ENCODE data around the gene CCR2. TPM values are rescaled to one million over a fixed set of nuclear protein-coding genes. Genes with fewer than 3 reads are reported as not detected.

CCR2 gene
- total and polyA plus RNA-seq, 2 experiments from 2014 or later = not detected

GRCh38 chr3:46406788-46407611, 53.1 kb downstream of the CCR2 start, which contains the start of the genes CCR5AS and CCRL2:
Gene CCR5AS, minus strand, starts transcription at chr3:46407066.
Gene CCRL2, plus strand, starts transcription at chr3:46407259. Its CDS starts 821 bp downstream, at chr3:46408080.
- Histone ChIP-seq H3K27me3 (ENCODE audit: insufficient read depth) (no peaks in the 10 kb centered on the region), H2AFZ (no peak within 1 kb of the TSS), H3K9me2 (ENCODE audit: insufficient read depth) (no peaks in the 10 kb centered on the region), H3K4me1 (ENCODE audit: insufficient read depth) (no peaks in the 10 kb centered on the region), H3K79me2 (replicated peaks; ENCODE audit: insufficient read depth) (no peaks in the 10 kb centered on the region), H4K20me1 (replicated peaks; ENCODE audit: insufficient read depth) (no peaks in the 10 kb centered on the region), H3K27ac (ENCODE audit: low read depth) (no peak within 1 kb of the TSS), H3K4me3 (no peak within 1 kb of the TSS), H3K36me3 (ENCODE audit: insufficient read depth) (no peaks in the 10 kb centered on the region), H3K4me2 (no peak within 1 kb of the TSS), H3F3A (replicated peaks; ENCODE audit: low read depth) (no peaks in the 10 kb centered on the region)
- Mint-ChIP-seq H3K4me3 (no peak within 1 kb of the TSS), H3K27me3 (ENCODE audit: insufficient read depth, low read depth, poor library complexity) (peaks cover 4% of the 10 kb centered on the region), H3K36me3 (ENCODE audit: low read depth) (no peaks in the 10 kb centered on the region), H3K4me1 (no peaks in the 10 kb centered on the region; the same call in 2 of the 3 replicates), H3K9me3 (no peaks in the 10 kb centered on the region), H3K27ac (no peak within 1 kb of the TSS)
- DNase-seq (ENCODE audit: low spot score) = no peak
- no peak for ATAC-seq
- no peak for TF ChIP-seq CREB1 (CRISPR knock-in tag; IDR thresholded peaks at IDR 0.05; ENCODE audit: low read depth)

DNA sequence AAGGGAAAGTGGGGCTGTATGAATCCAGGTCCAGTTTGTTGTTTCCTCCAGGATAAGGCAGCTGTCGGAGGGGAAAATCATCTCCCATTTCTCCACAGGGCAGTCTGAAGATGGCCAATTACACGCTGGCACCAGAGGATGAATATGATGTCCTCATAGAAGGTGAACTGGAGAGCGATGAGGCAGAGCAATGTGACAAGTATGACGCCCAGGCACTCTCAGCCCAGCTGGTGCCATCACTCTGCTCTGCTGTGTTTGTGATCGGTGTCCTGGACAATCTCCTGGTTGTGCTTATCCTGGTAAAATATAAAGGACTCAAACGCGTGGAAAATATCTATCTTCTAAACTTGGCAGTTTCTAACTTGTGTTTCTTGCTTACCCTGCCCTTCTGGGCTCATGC, 54.1 kb downstream of the CCR2 start:
- Mint-ChIP-seq H3K4me1 (no peaks in the 10 kb centered on the region; the same call in 2 of the 3 replicates), H3K27ac (no peak overlapping the region), H3K36me3 (ENCODE audit: low read depth) (no peaks in the 10 kb centered on the region), H3K4me3 (no peak overlapping the region), H3K27me3 (ENCODE audit: insufficient read depth, low read depth, poor library complexity) (peaks cover 4% of the 10 kb centered on the region), H3K9me3 (no peaks in the 10 kb centered on the region)
- Histone ChIP-seq H3F3A (replicated peaks; ENCODE audit: low read depth) (no peaks in the 10 kb centered on the region), H3K27ac (ENCODE audit: low read depth) (no peak overlapping the region), H3K79me2 (replicated peaks; ENCODE audit: insufficient read depth) (no peaks in the 10 kb centered on the region), H3K4me3 (no peak overlapping the region), H3K4me2 (no peak overlapping the region), H2AFZ (no peak overlapping the region), H3K9me2 (ENCODE audit: insufficient read depth) (no peaks in the 10 kb centered on the region), H4K20me1 (replicated peaks; ENCODE audit: insufficient read depth) (no peaks in the 10 kb centered on the region), H3K27me3 (ENCODE audit: insufficient read depth) (no peaks in the 10 kb centered on the region), H3K36me3 (ENCODE audit: insufficient read depth) (no peaks in the 10 kb centered on the region), H3K4me1 (ENCODE audit: insufficient read depth) (no peaks in the 10 kb centered on the region)
- ATAC-seq = no peak
- DNase-seq (ENCODE audit: low spot score) = no peak
- no peak for TF ChIP-seq REST (IDR thresholded peaks at IDR 0.05; ENCODE audit: unreplicated experiment)
- no peak for TF ChIP-seq ZNF331 (CRISPR knock-in tag; IDR thresholded peaks at IDR 0.05; ENCODE audit: low read depth)
- TF ChIP-seq ETS1 (IDR thresholded peaks at IDR 0.05) = no peak
- no peak for TF ChIP-seq NANOG (IDR thresholded peaks at IDR 0.05; ENCODE audit: borderline replicate concordance)
- no peak for TF ChIP-seq EZH2 (IDR thresholded peaks at IDR 0.05; ENCODE audit: low read depth, unreplicated experiment)
- no peak for TF ChIP-seq JUNB (IDR thresholded peaks at IDR 0.05; ENCODE audit: unreplicated experiment)
- TF ChIP-seq, protein P1, sequence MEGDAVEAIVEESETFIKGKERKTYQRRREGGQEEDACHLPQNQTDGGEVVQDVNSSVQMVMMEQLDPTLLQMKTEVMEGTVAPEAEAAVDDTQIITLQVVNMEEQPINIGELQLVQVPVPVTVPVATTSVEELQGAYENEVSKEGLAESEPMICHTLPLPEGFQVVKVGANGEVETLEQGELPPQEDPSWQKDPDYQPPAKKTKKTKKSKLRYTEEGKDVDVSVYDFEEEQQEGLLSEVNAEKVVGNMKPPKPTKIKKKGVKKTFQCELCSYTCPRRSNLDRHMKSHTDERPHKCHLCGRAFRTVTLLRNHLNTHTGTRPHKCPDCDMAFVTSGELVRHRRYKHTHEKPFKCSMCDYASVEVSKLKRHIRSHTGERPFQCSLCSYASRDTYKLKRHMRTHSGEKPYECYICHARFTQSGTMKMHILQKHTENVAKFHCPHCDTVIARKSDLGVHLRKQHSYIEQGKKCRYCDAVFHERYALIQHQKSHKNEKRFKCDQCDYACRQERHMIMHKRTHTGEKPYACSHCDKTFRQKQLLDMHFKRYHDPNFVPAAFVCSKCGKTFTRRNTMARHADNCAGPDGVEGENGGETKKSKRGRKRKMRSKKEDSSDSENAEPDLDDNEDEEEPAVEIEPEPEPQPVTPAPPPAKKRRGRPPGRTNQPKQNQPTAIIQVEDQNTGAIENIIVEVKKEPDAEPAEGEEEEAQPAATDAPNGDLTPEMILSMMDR (conservative IDR thresholded peaks at IDR 0.05; ENCODE audit: low read depth in 2 of 2) = no peak
- TF ChIP-seq CREB1 (CRISPR knock-in tag; IDR thresholded peaks at IDR 0.05; ENCODE audit: low read depth) = no peak
- TF ChIP-seq STAT1 (IDR thresholded peaks at IDR 0.05; ENCODE audit: unreplicated experiment) = no peak
- no peak for TF ChIP-seq POLR2AphosphoS5 (IDR thresholded peaks at IDR 0.05; ENCODE audit: low read depth)
- TF ChIP-seq ZNF114 (CRISPR knock-in tag; IDR thresholded peaks at IDR 0.05) = no peak

Data from GM23338 (cell line).